ENCODE results near the gene ZNF331. TPM values are rescaled to one million over a fixed set of nuclear protein-coding genes. Genes with fewer than 3 reads are reported as not detected.

ZNF331 gene
- total and polyA plus RNA-seq, 2 of the 8 experiments (the other 6 are each of a cell fraction or from before 2014, with no cell fraction given), result 30.0 to 44.1 TPM

GRCh38 chr19:53531457-53531856, 6.5 kb upstream of the ZNF331 start:
- H3K4me2 ChIP-seq (ENCODE audit: insufficient read depth in 1 of 2, low read depth in 2 of 2, low read length in 2 of 2), result no peak overlapping the region
- no peaks in the 10 kb centered on the region for H3K23me2 ChIP-seq (ENCODE audit: low read depth, low read length)
- H2BK12ac ChIP-seq (ENCODE audit: low read depth, low read length), result no peak overlapping the region
- H3K27ac ChIP-seq (ENCODE audit: low read depth, low read length), result no peak overlapping the region
- DNase-seq (ENCODE audit: low read depth in 1 of 2, low spot score in 2 of 2), result no peak
- no peaks in the 10 kb centered on the region for H3K4me1 ChIP-seq (replicated peaks in 1 of 4; ENCODE audit: control insufficient read depth in 3 of 4, insufficient read depth in 4 of 4, low read length in 3 of 4)
- no peak overlapping the region for H4K5ac ChIP-seq (ENCODE audit: insufficient read length, low read depth, low read length)
- CTCF ChIA-PET (ENCODE audit: partially characterized antibody), result no interaction called here
- H3K4me3 ChIP-seq (ENCODE audit: extremely low read depth in 1 of 4, insufficient read depth in 2 of 4, low read depth in 3 of 4, low read length in 4 of 4), result no peak overlapping the region
- H3K27me3 ChIP-seq (replicated peaks in 1 of 4; ENCODE audit: control insufficient read depth in 3 of 4, extremely low read depth in 1 of 4, insufficient read depth in 3 of 4, low read length in 3 of 4), result no peaks in the 10 kb centered on the region
- TF ChIP-seq ZNF274 (IDR thresholded peaks at IDR 0.05; ENCODE audit: borderline replicate concordance, extremely low read depth, low read length) (no peak), KDM4A (IDR thresholded peaks at IDR 0.05; ENCODE audit: low read depth, low read length, severe bottlenecking) (no peak), POLR2AphosphoS5 (IDR thresholded peaks at IDR 0.05; ENCODE audit: low read depth, low read length) (no peak), EGR1 (IDR thresholded peaks at IDR 0.05; ENCODE audit: borderline replicate concordance, low read depth, low read length) (no peak), CTBP2 (IDR thresholded peaks at IDR 0.05; ENCODE audit: borderline replicate concordance, insufficient read depth, insufficient read length, low read length) (no peak), YY1 (IDR thresholded peaks at IDR 0.05; ENCODE audit: low read depth, low read length) (no peak), SP2 (IDR thresholded peaks at IDR 0.05; ENCODE audit: low read length) (no peak), SIX5 (IDR thresholded peaks at IDR 0.05; ENCODE audit: low read depth, low read length) (no peak), SIN3A (conservative IDR thresholded peaks at IDR 0.05 in 1 of 2, IDR thresholded peaks at IDR 0.05 in 1 of 2; ENCODE audit: low read depth in 1 of 2, low read length in 2 of 2) (no peak), GABPA (IDR thresholded peaks at IDR 0.05; ENCODE audit: borderline replicate concordance, insufficient read depth, low read length) (no peak), ATF2 (IDR thresholded peaks at IDR 0.05; ENCODE audit: low read length) (no peak), CREB1 (IDR thresholded peaks at IDR 0.05) (no peak)
- peaks cover 2 to 18% (median 11%) of the 10 kb centered on the region in 4 experiments; a peak in 5 of 8 replicates for H3K36me3 ChIP-seq (ENCODE audit: control insufficient read depth in 2 of 4, insufficient read depth in 4 of 4, low read length in 3 of 4)
- no peak overlapping the region for H4K91ac ChIP-seq (replicated peaks; ENCODE audit: insufficient read length, low read length)
- no peaks in the 10 kb centered on the region for H3K9me3 ChIP-seq (ENCODE audit: insufficient read depth in 2 of 2, low read depth in 1 of 2, low read length in 1 of 2)
- no peak overlapping the region for H3K18ac ChIP-seq (ENCODE audit: extremely low read depth, low read length)
- no peak overlapping the region for H3K14ac ChIP-seq (ENCODE audit: insufficient read length)
- peaks cover 0 to 3% of the 10 kb centered on the region in 2 experiments for H4K20me1 ChIP-seq (replicated peaks in 1 of 2; ENCODE audit: control insufficient read depth in 1 of 2, insufficient read depth in 2 of 2, low read length in 2 of 2)
- H3K4ac ChIP-seq (replicated peaks; ENCODE audit: insufficient read length, low read depth, low read length), result no peak overlapping the region
- peaks cover 0 to 9% of the 10 kb centered on the region in 2 experiments; a peak in 1 of 4 replicates for H3K79me2 ChIP-seq (ENCODE audit: control insufficient read depth in 1 of 2, insufficient read depth in 2 of 2, low read length in 2 of 2)
- H3K56ac ChIP-seq (replicated peaks; ENCODE audit: insufficient read length, low read depth, low read length), result no peak overlapping the region
- H2BK5ac ChIP-seq (ENCODE audit: low read depth, low read length), result no peak overlapping the region
- H3K9ac ChIP-seq (replicated peaks in 1 of 4; ENCODE audit: extremely low read depth in 1 of 4, low read depth in 3 of 4, low read length in 3 of 4), result no peak overlapping the region
- WGBS, 2 experiments (ENCODE audit: extremely low coverage in 1 of 2, insufficient coverage in 1 of 2, insufficient read length in 1 of 2, insufficient replicate concordance in 2 of 2, low coverage in 1 of 2, low lambda C conversion rate in 2 of 2, missing lambda C conversion rate in 1 of 2), result 91% methylated on average over 4 of the region's 4 CpGs; no CpG with 5 or more reads in 1 of the 2 experiments
- H3K79me1 ChIP-seq (ENCODE audit: low read depth, low read length), result no peaks in the 10 kb centered on the region
- H2BK120ac ChIP-seq (replicated peaks; ENCODE audit: low read depth, low read length), result no peak overlapping the region
- no peak overlapping the region for H2AFZ ChIP-seq (ENCODE audit: low read length)
- no peak for FAIRE-seq
- no peak overlapping the region for H4K8ac ChIP-seq (ENCODE audit: extremely low read depth, insufficient read depth, low read length)
- H3K23ac ChIP-seq (ENCODE audit: insufficient read length), result no peak overlapping the region
- H2BK20ac ChIP-seq (ENCODE audit: low read length), result no peak overlapping the region
- POLR2A ChIA-PET (ENCODE audit: partially characterized antibody), result interaction anchor here (1.6 kb wide), 1 partner anchor 10 kb away, joined by 7 read pairs; no protein-coding TSS in a partner anchor
- H2AK5ac ChIP-seq (ENCODE audit: low read depth, low read length), result no peak overlapping the region
- H2BK15ac ChIP-seq (ENCODE audit: low read length), result no peak overlapping the region

All from H1 (cell line).